Urinary bladder (tissue), 4 donors: ENCODE data around the gene CFL1. TPM values are rescaled to one million over a fixed set of nuclear protein-coding genes. Genes with fewer than 3 reads are reported as not detected.

Experiments used
- DNase-seq: peaks from one replicate; pipeline ENCODE4 v3.0.0-alpha.2; 2015; ENCODE audit errors: extremely low spot score
- H3K27ac ChIP-seq: one replicate; pipeline ENCODE4 v1.5.1; 2013; ENCODE audit warnings: low read depth, mild to moderate bottlenecking, moderate library complexity
- H3K36me3 ChIP-seq: one replicate; pipeline ENCODE4 v1.6.1; 2013; ENCODE audit warnings: mild to moderate bottlenecking, moderate library complexity; ENCODE audit not compliant: insufficient read depth
- H3K4me1 ChIP-seq: one replicate; pipeline ENCODE4 v1.6.1; 2013; ENCODE audit warnings: mild to moderate bottlenecking, moderate library complexity; ENCODE audit not compliant: insufficient read depth
- H3K4me3 ChIP-seq: one replicate; pipeline ENCODE4 v1.5.1; 2013; ENCODE audit warnings: low read depth, low read length
- WGBS: extraction: QIAGEN DNeasy Blood & Tissue Kit; methylation state at CpG from one replicate; pipeline ENCODE4 v1.1.7; 2013; 5-methylcytosine and 5-hydroxymethylcytosine counted together
- polyA plus RNA-seq: library from polyadenylated mRNA; stranded (reverse); fragments of 200-250 nt; gene quantifications from one replicate; pipeline ENCODE4 v1.2.3, GENCODE V29; 2013
- total RNA-seq: library from RNA; depleted of rRNA; stranded (reverse); fragments of >200 nt; gene quantifications from one replicate; pipeline ENCODE4 v1.2.3, GENCODE V29; 2014
- donor health status: healthy with polysubstance abuse.
- donor health status: healthy.

The CFL1 gene
- total and polyA plus RNA-seq, 2 donors = 231 to 728 TPM

DNA sequence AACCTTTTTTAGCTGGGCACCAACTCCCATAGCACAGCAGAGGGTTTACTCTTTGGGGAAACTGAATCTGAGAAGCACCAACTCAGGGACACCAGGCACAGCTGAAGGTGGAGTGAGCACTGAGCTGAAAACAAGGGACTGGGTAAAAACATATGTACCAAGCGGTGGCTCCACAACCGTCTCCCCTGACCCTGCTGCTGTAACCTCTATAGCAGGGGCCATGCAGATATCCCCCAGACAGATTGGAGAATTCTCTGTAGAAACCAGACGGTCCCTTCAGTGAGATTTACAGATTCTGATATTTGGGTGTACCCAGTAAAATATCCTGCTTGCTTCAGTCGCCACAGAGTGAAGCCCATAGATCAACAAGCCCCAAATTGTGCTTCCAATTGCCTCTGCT is 28.5 kb downstream of the CFL1 start:
- no peaks in the 10 kb centered on the region for H3K4me1 ChIP-seq
- DNase-seq = no peak
- H3K36me3 ChIP-seq = no peaks in the 10 kb centered on the region
- 50% methylated on average over 4 of the region's 4 CpGs for WGBS
- no peak overlapping the region for H3K4me3 ChIP-seq
- no peak overlapping the region for H3K27ac ChIP-seq

DNA sequence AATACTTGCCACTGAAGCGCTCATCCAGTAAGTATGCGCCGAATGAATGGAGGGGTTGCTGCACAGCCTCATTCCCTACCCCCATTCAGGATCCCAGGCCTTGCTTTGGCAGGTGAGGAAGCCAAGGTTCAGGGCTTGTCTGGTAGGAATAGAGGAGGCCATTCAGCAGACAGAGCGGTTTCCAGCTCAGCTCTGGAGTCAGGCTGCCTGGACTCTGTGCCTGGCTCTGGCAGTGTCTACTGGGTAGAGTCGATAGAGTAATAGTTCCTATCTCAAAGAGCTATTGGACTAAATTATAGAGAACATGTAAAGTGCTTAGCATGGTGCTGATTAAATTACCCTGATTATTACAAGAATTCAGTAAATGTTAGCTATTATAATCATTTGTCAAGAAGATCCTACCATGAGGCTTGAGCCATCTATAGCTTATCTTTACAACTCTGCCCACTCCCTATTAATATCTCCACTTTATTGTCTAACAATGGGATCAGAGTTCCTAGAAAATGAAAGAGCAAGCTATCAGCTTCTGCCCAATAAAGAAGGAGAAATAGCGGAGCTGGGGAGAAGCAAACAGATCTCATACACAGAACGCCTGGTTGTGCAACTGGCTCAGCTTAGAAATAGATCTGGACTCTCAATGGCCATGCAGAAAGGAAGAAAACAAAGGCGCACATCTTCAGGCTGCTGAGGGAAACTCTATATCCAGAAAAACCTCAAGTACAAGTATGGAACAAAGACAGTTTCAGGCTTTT is 30.8 kb downstream of the CFL1 start:
- DNase-seq = no peak
- Histone ChIP-seq H3K27ac (no peak overlapping the region), H3K4me3 (no peak overlapping the region), H3K36me3 (no peaks in the 10 kb centered on the region), H3K4me1 (no peaks in the 10 kb centered on the region)
- 77% methylated on average over 8 of the region's 8 CpGs for WGBS

DNA sequence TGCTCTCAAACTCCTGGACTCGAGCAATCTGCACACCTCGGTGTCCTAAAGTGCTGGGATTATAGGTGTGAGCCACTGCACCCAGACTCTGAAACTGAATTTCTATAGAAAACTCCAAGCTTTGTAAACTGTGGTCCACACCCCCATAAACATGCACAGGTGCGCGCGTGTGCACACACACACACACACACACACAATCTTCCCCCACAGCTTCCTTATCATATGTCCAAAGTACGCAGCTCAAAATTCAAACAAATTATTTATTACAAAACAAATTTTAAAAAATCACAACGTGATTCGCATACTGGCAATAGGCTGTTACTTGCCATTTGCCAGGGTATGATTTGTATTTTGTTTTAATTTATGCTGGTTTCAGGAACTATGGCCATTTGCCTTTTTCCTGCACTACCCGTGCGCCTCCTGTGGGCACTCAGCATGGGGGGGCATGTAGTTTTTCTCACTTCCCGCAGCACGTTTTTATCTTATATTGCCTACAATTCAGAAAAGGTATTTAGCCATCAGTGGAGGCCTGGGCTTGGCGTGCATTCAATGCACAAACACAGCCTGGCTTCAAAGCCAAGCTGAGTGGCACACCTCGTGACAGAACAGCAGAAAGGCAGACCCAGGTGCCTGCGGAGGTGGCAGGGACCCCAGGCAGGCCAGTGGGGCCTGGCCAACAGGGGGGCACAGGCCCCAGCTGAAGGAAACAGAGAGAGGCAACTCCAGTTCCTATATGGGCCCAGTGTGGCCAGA is 35.0 kb downstream of the CFL1 start:
- no peak overlapping the region for H3K27ac ChIP-seq
- 86% methylated on average over 15 of the region's 15 CpGs for WGBS
- H3K4me1 ChIP-seq = no peaks in the 10 kb centered on the region
- H3K4me3 ChIP-seq = no peak overlapping the region
- H3K36me3 ChIP-seq = no peaks in the 10 kb centered on the region
- DNase-seq = no peak

DNA sequence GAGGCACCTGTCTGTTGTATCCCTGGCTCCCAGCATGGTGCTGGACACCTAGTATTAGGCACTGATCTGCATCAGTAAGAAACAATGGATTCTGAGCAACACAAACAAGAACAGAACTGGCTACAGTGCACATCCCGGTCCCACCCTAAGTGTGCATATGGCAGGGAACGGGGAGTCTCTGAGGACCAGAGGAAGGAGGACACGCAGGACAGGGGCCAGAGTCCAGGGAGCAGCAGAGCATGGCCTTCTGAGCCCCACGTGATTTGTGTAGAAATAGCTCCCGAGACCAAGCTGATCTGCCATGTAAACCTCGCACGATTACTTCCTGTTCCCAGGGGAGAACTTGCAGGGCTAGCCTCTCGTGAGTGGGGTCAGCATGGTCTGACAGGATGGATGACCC is 36.9 kb downstream of the CFL1 start:
- WGBS = 59% methylated on average over 8 of the region's 8 CpGs
- no peak for DNase-seq

DNA sequence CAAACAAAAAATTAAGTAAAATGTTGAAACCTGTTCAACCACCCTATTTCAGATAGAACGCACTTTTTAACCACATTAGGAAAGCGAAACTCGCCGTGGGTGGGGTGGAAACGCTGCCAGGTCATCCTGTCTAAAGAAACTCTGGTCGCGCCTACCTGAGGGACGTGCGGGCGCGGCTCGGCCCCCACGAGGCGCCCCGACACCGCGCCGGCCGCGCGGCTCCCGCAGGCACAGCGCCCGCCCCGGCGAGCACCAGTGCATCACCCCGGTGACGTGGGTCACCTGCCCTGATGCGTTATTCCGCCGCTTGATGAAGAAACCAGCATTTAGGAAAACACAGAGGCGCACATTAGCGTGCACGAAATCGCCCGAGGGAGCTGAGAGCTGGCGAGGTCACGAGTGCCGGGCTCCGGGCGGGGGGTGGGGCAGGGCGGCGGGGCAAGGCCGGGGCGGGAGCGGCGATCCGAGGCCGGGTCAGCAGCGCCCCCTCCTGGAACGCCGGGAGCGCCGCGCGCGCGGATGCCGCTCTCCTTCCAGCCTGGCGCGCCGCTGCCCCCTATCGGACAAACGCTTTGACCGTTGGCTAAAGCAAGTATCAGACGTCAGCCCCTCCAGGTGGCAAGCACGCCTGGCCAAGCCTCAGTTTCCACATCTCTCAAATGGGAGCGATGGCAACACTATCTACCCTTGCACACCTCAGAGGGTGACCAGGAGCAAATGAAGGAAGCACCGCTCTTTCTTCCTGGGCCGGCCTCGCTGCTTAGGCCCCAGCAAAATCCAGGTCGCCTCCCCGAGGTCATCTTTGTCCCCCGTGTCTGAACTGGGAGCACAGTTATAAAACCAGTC is 39.9 kb downstream of the CFL1 start:
- Histone ChIP-seq H3K36me3 (no peaks in the 10 kb centered on the region), H3K27ac (peak overlapping the region; percentile 78)
- WGBS = 6% methylated on average over 74 of the region's 74 CpGs

More for the DNA sequence above, 36.9 kb downstream of the CFL1 start:
- Histone ChIP-seq H3K4me3 (no peak overlapping the region), H3K36me3 (no peaks in the 10 kb centered on the region), H3K4me1 (peaks cover 1% of the 10 kb centered on the region), H3K27ac (no peak overlapping the region)

DNA sequence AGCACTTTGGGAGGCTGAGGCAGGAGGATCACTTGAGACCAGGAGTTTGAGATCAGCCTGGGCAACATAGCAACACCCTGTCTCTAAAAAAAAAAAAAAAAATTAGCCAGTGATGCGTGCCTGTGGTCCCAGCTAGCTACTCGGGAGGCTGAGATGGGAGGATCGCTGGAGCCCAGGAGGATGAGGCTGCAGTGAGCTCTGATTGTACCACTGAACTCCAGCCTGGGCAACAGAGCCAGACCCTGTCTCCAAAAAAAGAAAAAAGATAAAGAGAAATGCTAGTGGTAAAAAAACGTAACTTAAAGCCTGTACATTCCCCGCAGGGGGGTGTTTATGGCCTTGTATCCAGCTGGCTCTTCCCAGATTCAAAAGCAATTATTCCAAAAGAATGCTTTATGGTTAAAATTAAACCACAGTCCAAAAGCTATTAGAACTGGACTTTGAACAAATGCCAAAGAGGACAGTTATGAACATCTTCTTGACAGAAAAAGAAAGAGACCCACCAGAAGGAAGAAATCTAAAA is 40.6 kb downstream of the CFL1 start:
- WGBS = 64% methylated on average over 5 of the region's 5 CpGs
- Histone ChIP-seq H3K36me3 (no peaks in the 10 kb centered on the region), H3K27ac (no peak overlapping the region), H3K4me3 (peak overlapping the region; percentile 66), H3K4me1 (peaks cover 1% of the 10 kb centered on the region)
- no peak for DNase-seq

More for the DNA sequence above, 39.9 kb downstream of the CFL1 start:
- peak; percentile 40 for DNase-seq
- Histone ChIP-seq H3K4me3 (peak overlapping the region; percentile 66), H3K4me1 (peaks cover 1% of the 10 kb centered on the region)

DNA sequence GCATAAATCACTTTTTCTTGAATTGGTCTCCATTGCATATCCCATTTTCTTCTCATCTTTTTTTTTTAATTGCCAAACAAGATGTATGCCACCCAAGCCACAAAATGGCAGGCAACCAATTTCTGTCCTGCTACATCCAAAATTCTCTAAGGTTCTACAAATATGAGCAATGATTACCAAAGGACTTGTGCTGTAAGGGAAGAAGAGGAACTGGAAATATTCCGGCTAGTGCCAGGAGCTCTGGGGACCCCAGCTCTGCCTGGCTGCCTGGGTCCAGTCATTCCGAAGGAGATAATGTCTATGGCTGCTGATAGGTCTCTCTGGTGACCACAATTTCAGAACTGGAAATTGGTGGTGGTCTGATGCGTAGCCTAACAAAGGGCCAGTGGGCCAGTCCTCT is 41.3 kb downstream of the CFL1 start:
- Histone ChIP-seq H3K27ac (no peak overlapping the region), H3K36me3 (no peaks in the 10 kb centered on the region), H3K4me3 (no peak overlapping the region), H3K4me1 (peaks cover 1% of the 10 kb centered on the region)
- no peak for DNase-seq
- WGBS = 95% methylated on average over 3 of the region's 3 CpGs

DNA sequence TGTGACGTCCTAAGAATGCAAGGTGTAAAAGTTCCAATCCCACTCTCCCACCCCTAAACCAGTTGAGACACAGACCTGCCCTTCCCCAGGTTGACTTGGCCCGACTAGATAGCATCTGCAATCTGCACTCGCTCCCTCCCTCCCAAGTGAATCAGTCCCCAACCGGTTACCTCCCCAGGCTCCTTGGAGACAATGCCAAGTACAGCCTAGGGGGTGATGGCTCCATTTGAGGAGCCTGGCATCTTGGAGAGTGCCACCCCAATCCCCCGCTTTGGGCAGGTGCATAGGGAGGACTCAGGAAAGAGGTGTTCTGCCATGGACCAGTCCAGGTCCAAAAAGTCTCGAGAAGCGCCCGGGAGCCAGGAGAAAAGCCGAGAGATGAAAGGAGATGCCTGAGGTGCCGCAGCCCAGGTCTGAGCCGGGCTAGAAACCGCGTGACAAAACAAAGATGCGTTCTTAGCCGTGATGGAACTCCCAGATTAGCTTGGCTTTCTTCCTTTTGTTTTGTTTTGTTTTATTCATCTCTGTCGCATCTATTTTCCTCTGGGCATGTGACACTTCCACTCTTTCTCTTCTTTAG is 42.9 kb downstream of the CFL1 start:
- Histone ChIP-seq H3K4me3 (no peak overlapping the region), H3K36me3 (no peaks in the 10 kb centered on the region), H3K4me1 (peaks cover 1% of the 10 kb centered on the region), H3K27ac (no peak overlapping the region)
- 85% methylated on average over 16 of the region's 16 CpGs for WGBS
- DNase-seq = no peak

DNA sequence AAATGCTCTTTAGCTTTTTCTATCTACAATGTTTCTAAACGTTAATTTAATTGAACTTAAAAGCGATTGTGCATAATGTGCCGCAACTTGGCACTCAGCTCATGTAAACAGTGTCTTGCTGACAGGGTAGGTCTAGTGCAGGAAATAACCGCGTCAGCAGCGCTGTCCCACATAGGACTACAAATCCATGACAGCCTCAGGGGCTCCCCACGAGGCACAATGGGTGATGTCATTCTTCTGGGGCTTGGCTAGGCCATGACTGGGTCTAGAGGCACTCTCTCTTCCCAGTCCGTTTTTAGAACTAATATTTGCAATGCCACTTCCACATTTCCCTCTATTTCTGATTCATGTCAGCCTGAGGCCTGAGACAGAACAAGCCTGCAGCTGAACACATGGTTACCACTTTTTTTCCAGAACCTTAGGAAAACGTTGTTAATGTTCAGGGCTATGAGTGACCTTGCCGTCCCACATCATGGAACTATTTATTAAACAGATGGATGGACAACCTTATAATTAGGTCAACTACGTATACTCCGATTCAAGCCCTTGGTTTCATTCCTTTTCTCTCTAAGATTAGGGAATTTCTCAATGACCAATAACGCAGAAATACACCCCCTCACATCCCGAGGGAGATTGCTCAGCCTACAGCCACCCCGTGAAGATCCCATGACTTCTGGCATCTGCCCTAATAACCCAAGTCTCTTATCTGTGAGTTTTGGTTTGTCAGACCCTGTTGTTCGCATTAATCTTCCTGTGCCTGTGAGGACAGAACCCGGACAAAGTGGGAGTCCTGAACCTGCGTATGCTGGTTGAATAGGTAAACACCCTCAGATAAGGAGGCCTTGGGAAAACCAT is 43.6 kb downstream of the CFL1 start:
- no peak for DNase-seq
- 66% methylated on average over 18 of the region's 18 CpGs for WGBS
- no peaks in the 10 kb centered on the region for H3K36me3 ChIP-seq
- H3K27ac ChIP-seq = no peak overlapping the region
- H3K4me1 ChIP-seq = peaks cover 1% of the 10 kb centered on the region
- H3K4me3 ChIP-seq = no peak overlapping the region

DNA sequence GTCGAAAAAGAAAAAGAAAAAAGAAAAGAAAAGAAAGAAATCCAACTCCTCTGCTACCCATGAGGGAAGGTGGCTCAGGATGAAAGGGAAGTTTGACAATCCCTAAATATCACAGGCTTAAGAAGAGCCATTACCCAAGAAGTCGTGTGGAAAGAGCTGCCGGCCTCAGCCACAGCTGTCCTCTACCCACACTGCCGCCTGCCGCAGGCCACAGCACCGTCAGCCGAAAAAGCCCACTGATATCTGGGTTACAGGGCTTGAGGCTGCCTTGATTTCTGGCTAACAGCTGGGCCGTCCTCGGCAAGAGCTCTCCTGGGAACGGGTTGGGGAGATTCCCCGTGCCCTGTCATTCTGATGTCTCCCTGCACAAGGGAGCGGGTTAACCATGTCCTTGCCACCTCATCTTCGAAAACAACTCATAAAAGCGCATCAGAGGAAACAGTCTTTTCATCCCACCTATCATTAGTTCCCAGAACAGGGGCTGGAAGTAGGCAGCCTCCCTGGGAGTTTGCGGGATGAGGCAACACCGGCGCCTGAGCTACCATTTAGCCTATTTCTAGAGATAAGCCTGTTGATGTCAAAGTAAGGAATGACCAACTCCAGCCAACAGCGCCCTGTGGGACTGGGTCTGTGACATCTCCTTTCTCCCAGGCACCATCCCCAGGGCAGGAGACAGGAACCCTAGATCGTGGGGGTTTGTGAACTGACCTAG is 46.1 kb downstream of the CFL1 start:
- Histone ChIP-seq H3K27ac (no peak overlapping the region), H3K4me1 (no peaks in the 10 kb centered on the region), H3K36me3 (no peaks in the 10 kb centered on the region), H3K4me3 (no peak overlapping the region)
- 51% methylated on average over 19 of the region's 19 CpGs for WGBS
- no peak for DNase-seq

DNA sequence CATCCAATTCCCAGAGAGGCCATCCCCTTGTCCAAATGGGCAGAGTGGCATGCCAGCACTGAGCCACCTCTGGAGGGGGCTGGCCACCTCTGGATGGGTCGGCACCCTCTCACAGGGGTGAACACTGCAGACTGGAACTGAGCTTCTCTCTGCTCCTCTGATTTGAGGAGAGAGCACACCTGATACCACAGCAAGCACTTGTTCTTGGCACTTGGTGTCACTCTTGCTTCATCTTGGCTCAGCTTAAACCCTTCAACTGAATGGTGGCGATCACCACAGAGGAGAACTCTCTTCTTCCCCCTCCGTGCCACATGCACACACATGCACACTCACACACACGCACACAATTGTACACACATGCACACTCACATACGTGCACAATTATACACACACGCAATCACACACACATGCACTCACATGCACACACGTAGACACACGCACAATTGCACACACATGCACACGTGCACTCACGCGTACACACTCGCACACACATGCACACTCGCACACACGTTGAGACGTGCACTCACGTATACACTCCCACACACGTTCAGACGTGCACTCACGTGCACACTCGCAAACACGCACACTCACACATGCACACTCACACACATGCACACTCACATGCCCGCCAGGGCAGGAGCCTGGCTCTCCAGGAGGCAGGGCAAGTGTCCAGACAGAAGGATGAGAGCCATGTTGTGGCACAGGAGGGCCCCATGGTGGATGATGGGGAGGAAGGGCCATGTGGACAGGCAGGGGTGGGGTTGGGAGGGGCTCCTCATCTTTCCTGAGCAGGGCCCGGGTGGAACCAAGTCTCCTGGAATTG is 47.7 kb downstream of the CFL1 start:
- no peak for DNase-seq
- Histone ChIP-seq H3K27ac (no peak overlapping the region), H3K4me1 (no peaks in the 10 kb centered on the region), H3K4me3 (no peak overlapping the region), H3K36me3 (no peaks in the 10 kb centered on the region)
- 85% methylated on average over 23 of the region's 23 CpGs for WGBS
